Measurements from ENCODE around the gene TTLL12.

The TTLL12 gene

DNA sequence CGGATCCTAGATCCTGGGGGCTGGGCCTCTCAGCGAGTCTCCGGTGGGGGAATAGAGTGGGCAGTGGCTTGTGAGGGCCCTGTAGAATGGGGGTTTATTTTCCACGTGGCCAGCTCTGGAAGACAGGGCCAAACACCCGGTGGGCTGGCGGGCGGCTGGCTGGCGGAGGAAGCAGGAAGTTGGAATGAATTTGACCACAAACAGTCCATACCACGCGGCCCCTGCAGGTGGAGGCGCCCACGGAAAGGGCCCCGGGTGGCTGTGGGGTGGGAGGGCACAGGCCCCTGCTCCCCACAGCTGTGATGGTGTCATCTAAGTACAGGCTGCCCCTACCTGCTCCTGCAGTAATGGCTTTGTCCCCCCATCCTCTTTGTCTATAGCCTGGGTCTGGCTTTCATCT lies 58.8 kb downstream of the TTLL12 start:
- no peak for DNase-seq (ENCODE audit: low spot score)

DNA sequence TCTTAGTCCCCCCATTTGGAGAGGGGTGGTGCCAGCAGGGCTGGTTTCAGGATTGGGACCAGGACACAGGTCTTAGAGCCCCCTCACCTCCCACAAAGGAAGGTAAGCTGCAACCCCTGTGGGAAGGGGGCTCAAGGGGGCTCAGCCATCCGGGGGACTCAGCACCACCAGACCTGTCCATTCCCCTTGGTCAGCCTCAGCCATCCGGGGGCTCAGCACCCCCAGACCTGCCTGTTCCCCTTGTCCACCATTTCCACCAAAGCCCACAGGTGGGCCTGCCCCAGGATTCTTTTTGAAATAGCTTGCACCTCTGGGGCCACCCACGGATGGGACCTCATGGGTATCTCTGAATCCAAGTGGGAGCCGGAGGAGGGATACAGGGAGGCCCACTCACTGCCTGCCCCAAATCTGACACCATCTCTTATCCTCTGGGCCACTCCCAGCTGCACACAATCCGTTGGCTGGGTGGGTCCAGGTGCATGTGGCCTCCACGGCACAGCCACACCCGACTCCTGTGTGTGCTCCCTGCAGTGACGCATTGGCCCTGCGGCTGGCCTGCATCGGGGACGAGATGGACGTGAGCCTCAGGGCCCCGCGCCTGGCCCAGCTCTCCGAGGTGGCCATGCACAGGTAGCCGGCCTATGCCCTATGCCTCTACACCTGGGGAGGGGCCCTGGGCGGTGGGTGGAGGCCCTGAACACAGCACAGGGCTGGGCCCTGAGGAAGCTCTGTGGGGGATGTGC lies 59.6 kb downstream of the TTLL12 start:
- peak; percentile 94 for DNase-seq (ENCODE audit: low spot score)

DNA sequence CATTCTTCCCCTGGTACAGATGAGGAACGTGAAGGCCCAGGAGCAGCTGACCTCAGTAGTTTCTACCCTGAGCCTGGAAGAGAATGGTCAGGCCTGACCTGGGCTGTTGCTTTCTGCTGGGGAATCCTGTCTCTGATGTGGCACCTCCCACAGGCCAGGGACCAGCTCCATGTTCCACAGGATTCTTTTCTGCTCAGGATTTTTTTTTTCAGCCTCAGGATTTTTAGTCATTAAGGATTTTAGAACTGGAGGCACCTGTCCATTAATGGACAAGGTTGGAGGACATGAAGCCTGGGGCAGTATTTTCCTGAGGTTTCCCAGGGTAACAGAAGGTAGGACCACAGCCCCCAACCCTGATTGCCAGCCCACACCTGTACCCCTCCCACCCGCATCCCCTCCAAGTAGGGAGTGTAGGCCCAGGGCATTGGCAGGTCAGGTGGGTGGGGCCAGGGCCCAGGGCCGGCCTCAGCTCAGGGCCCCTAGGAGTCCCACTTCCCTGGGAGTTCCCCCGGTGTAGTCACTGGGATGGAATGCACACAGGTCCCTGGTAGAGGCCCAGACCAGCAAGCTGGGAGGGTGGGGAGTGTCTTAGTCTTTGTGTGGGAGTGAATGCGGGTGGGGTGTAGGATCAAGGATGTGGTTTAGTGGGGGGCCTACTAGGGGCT lies 60.3 kb downstream of the TTLL12 start:
- DNase-seq (ENCODE audit: low spot score): peak; percentile 93

GRCh38 chr22:43118953-43119458 lies 67.9 kb downstream of the TTLL12 start:
- no peak for DNase-seq (ENCODE audit: low spot score)

- no peak for DNase-seq (ENCODE audit: low spot score)
Measured at GRCh38 chr22:43118024-43118849, 68.7 kb downstream of the TTLL12 start.

GRCh38 chr22:43116932-43117331 lies 70.0 kb downstream of the TTLL12 start:
- no peak for DNase-seq (ENCODE audit: low spot score)
